ENCODE measurements around the gene SAMD11. TPM values are rescaled to one million over a fixed set of nuclear protein-coding genes. Genes with fewer than 3 reads are reported as not detected.

The SAMD11 gene
- total and polyA plus RNA-seq, 8 donors = 7.1 to 61.5 (median 28.0) TPM

- TF ChIP-seq CTCF (IDR thresholded peaks at IDR 0.05) = no peak
- no peak for ATAC-seq
- peaks cover 31 to 98% of the 10 kb centered on the region in 2 donors for H3K27me3 ChIP-seq
- H3K36me3 ChIP-seq = no peaks in the 10 kb centered on the region
- DNase-seq = no peak
- peaks cover 10 to 31% of the 10 kb centered on the region in 2 donors for H3K4me1 ChIP-seq
- no peak overlapping the region for H3K4me3 ChIP-seq
- H3K9me3 ChIP-seq = no peaks in the 10 kb centered on the region
- no peak overlapping the region for H3K27ac ChIP-seq
- intact Hi-C loops (cut with DNase I) = no loop called here
Observed at GRCh38 chr1:927234-927633, 3.5 kb downstream of the SAMD11 start.

GRCh38 chr1:927748-928147, 4.0 kb downstream of the SAMD11 start:
- Histone ChIP-seq H3K4me1 (peaks cover 8 to 31% of the 10 kb centered on the region in 2 donors), H3K36me3 (no peaks in the 10 kb centered on the region), H3K4me3 (no peak overlapping the region), H3K27ac (no peak overlapping the region), H3K27me3 (peaks cover 26 to 98% of the 10 kb centered on the region in 2 donors), H3K9me3 (no peaks in the 10 kb centered on the region)
- no peak for TF ChIP-seq CTCF (IDR thresholded peaks at IDR 0.05)
- ATAC-seq (no peak), DNase-seq (no peak)
- intact Hi-C loops (cut with DNase I) = no loop called here

GRCh38 chr1:928825-929661, 5.3 kb downstream of the SAMD11 start:
- DNase-seq (no peak), ATAC-seq (no peak)
- H3K27ac ChIP-seq = no peak overlapping the region
- H3K9me3 ChIP-seq = no peaks in the 10 kb centered on the region
- TF ChIP-seq CTCF (IDR thresholded peaks at IDR 0.05) = no peak
- H3K4me1 ChIP-seq = peaks cover 0 to 19% of the 10 kb centered on the region in 2 donors
- H3K4me3 ChIP-seq = no peak overlapping the region
- H3K36me3 ChIP-seq = no peaks in the 10 kb centered on the region
- intact Hi-C loops (cut with DNase I) = no loop called here
- peaks cover 18 to 96% of the 10 kb centered on the region in 2 donors for H3K27me3 ChIP-seq

- Histone ChIP-seq H3K4me3 (no peak overlapping the region), H3K9me3 (no peaks in the 10 kb centered on the region), H3K27ac (no peak overlapping the region), H3K4me1 (peaks cover 0 to 9% of the 10 kb centered on the region in 2 donors), H3K36me3 (no peaks in the 10 kb centered on the region), H3K27me3 (peaks cover 14 to 90% of the 10 kb centered on the region in 2 donors)
- DNase-seq (no peak), ATAC-seq (no peak)
- TF ChIP-seq CTCF (IDR thresholded peaks at IDR 0.05) = no peak
- intact Hi-C loops (cut with DNase I) = no loop called here
Observed at GRCh38 chr1:929712-930632, 6.2 kb downstream of the SAMD11 start.

Data from left lung (tissue), 10 donors.